HCT116 (cell line): ENCODE results near the gene SNAPC4. TPM values are rescaled to one million over a fixed set of nuclear protein-coding genes. Genes with fewer than 3 reads are reported as not detected.

Experiments
- ATAC-seq: fragments of 200-7000 bp; cut with Tn5 transposase; 2 replicates; pipeline ENCODE4 v1.9.1; 2020; ENCODE audit warnings: mild to moderate bottlenecking, moderate library complexity
- BruUV-seq: library from RNA; stranded (reverse); fragments of 400-500 nt; replicated peaks from 2 replicates; lab custom pipeline; 2021; lab: Mats Ljungman, UMichigan
- CTCF ChIA-PET: fragments of 300-600 bp; sonication (Branson Sonifier 250); formaldehyde crosslinking; loops from one replicate; lab custom pipeline; 2021; ENCODE audit warnings: antibody characterized with exemption; lab: Charles Lee
- POLR2A ChIA-PET: fragments of 300-600, 350-600 bp; sonication (Branson Sonifier 250); formaldehyde crosslinking; loops from one replicate; lab custom pipeline; 2021; ENCODE audit warnings: antibody characterized with exemption; lab: Charles Lee
- RAD21 ChIA-PET, 2 experiments: fragments of 300-600 bp; sonication (Branson Sonifier 250); formaldehyde crosslinking; loops; one replicate each; lab custom pipeline; 2023; ENCODE audit warnings: low total read pairs in 2 of 2; ENCODE audit not compliant: uncharacterized antibody in 2 of 2, unreplicated experiment in 2 of 2, low non-redundant PET in 1 of 2; lab: Charles Lee
- DNase-seq: peaks from one replicate; pipeline ENCODE4 v3.0.0-alpha.2; 2010; ENCODE audit warnings: low read depth, low spot score
- H2AFZ ChIP-seq: fragments of 200-600 bp; shearing (Covaris generic), sonication (generic); 2 replicates; pipeline ENCODE4 v1.6.1; 2017; ENCODE audit warnings: low read depth, mixed run types, mixed read lengths, antibody characterized with exemption, low read length; ENCODE audit not compliant: poor library complexity, severe bottlenecking
- H3K27ac ChIP-seq: 2 replicates; pipeline ENCODE4 v1.5.1; 2012; ENCODE audit warnings: low read depth, low read length
- H3K27me3 ChIP-seq: fragments of 200-600 bp; sonication (generic); 2 replicates; pipeline ENCODE4 v1.6.1; 2016; ENCODE audit warnings: mixed run types, low read length, mixed read lengths; ENCODE audit not compliant: insufficient read depth
- H3K36me3 ChIP-seq, 2 experiments: fragments of 200-500 bp in 1 of 2; fragments of 200-600 bp in 1 of 2; sonication (Bioruptor generic) in 1 of 2; sonication (generic) in 1 of 2; 2 replicates each; pipeline versions ENCODE4 v1.5.1 to v1.6.1; 2014 to 2016; ENCODE audit warnings: low read length in 2 of 2, inconsistent platforms in 1 of 2, mixed read lengths in 1 of 2, mixed run types in 1 of 2; ENCODE audit not compliant: insufficient read depth in 2 of 2, control insufficient read depth in 1 of 2
- H3K4me1 ChIP-seq, 2 experiments: fragments of 200-600 bp in 1 of 2; sonication (generic) in 1 of 2; 2 replicates each; pipeline versions ENCODE4 v1.5.1 to v1.6.1; 2012 to 2017; ENCODE audit warnings: low read length in 2 of 2, inconsistent platforms in 1 of 2, mild to moderate bottlenecking in 1 of 2, mixed read lengths in 1 of 2, mixed run types in 1 of 2, moderate library complexity in 1 of 2; ENCODE audit not compliant: insufficient read depth in 2 of 2, control insufficient read depth in 1 of 2
- H3K4me2 ChIP-seq: fragments of 200-600 bp; sonication (generic); 2 replicates; pipeline ENCODE4 v1.6.1; 2017; ENCODE audit warnings: mixed run types, low read length, mixed read lengths
- H3K4me3 ChIP-seq, 2 experiments: fragments of 200-600 bp in 1 of 2; sonication (generic) in 1 of 2; replicated peaks in 1 of 2; 2 replicates each; pipeline ENCODE4 v1.5.1; 2011 to 2016; ENCODE audit warnings: low read length in 2 of 2, control low read depth in 1 of 2, low read depth in 1 of 2, mild to moderate bottlenecking in 1 of 2, mixed read lengths in 1 of 2, mixed run types in 1 of 2
- H3K79me2 ChIP-seq: fragments of 200-600 bp; sonication (generic); 2 replicates; pipeline ENCODE4 v1.6.1; 2017; ENCODE audit warnings: mild to moderate bottlenecking, mixed run types, low read length, moderate library complexity, mixed read lengths; ENCODE audit not compliant: insufficient read depth
- H3K9ac ChIP-seq: fragments of 200-600 bp; sonication (generic); 2 replicates; pipeline ENCODE4 v1.6.1; 2016; ENCODE audit warnings: low read length, mixed read lengths
- H3K9me2 ChIP-seq: fragments of 200-600 bp; sonication (generic), shearing (Covaris generic); 2 replicates; pipeline ENCODE4 v1.6.1; 2017; ENCODE audit warnings: mixed run types, mild to moderate bottlenecking, moderate library complexity; ENCODE audit not compliant: insufficient read depth
- H3K9me3 ChIP-seq, 2 experiments: fragments of 200-500 bp in 1 of 2; fragments of 200-600 bp in 1 of 2; sonication (Bioruptor generic) in 1 of 2; sonication (generic) in 1 of 2; 2 replicates each; pipeline ENCODE4 v1.6.1; 2014 to 2017; ENCODE audit warnings: low read length in 2 of 2, mixed read lengths in 2 of 2, inconsistent platforms in 1 of 2, low read depth in 1 of 2, mild to moderate bottlenecking in 1 of 2, mixed run types in 1 of 2, moderate library complexity in 1 of 2; ENCODE audit not compliant: control insufficient read depth in 1 of 2, insufficient read depth in 1 of 2
- H4K20me1 ChIP-seq: fragments of 200-600 bp; sonication (generic), shearing (Covaris generic); 2 replicates; pipeline ENCODE4 v1.6.1; 2017; ENCODE audit warnings: mixed run types, mild to moderate bottlenecking, moderate library complexity; ENCODE audit not compliant: insufficient read depth
- ELF1 ChIP-seq: IDR thresholded peaks from 2 replicates; pipeline ENCODE4 v1.6.1; 2012; ENCODE audit warnings: low read depth, borderline replicate concordance
- EZH2 ChIP-seq: fragments of 200-600 bp; sonication (generic); IDR thresholded peaks from 2 replicates; pipeline ENCODE4 v1.6.1; 2017; ENCODE audit warnings: antibody characterized with exemption, mixed run types
- FOSL1 ChIP-seq: IDR thresholded peaks from 2 replicates; pipeline ENCODE4 v1.6.1; 2012; ENCODE audit warnings: low read depth
- JUND ChIP-seq: IDR thresholded peaks from 2 replicates; pipeline ENCODE4 v1.6.1; 2012
- POLR2A ChIP-seq: IDR thresholded peaks from 2 replicates; pipeline ENCODE4 v1.7.0; 2011; ENCODE audit warnings: borderline replicate concordance; ENCODE audit not compliant: insufficient read depth, insufficient read length; ENCODE audit errors: extremely low read depth
- POLR2AphosphoS5 ChIP-seq: IDR thresholded peaks from 2 replicates; pipeline ENCODE4 v1.6.1; 2011; ENCODE audit warnings: mild to moderate bottlenecking, low read depth, low read length, moderate library complexity
- RAD21 ChIP-seq: IDR thresholded peaks from 2 replicates; pipeline ENCODE4 v1.6.1; 2012; ENCODE audit warnings: low read depth, mild to moderate bottlenecking
- SIN3A ChIP-seq: IDR thresholded peaks from 2 replicates; pipeline ENCODE4 v1.6.1; 2012; ENCODE audit warnings: low read depth
- TCF7L2 ChIP-seq: IDR thresholded peaks from 2 replicates; pipeline ENCODE4 v1.7.0; 2011; ENCODE audit warnings: borderline replicate concordance, inconsistent platforms; ENCODE audit not compliant: insufficient read depth, insufficient read length; ENCODE audit errors: extremely low read depth
- YY1 ChIP-seq: IDR thresholded peaks from 2 replicates; pipeline ENCODE4 v1.6.1; 2011; ENCODE audit warnings: low read length, low read depth, moderate library complexity, mild to moderate bottlenecking; ENCODE audit not compliant: insufficient replicate concordance; ENCODE audit errors: extremely low read depth
- ZNF274 ChIP-seq: fragments of 200-500 bp; sonication (Bioruptor generic); IDR thresholded peaks from 2 replicates; pipeline ENCODE4 v1.6.1; 2014; ENCODE audit warnings: mild to moderate bottlenecking, low read depth, low read length, inconsistent platforms
- intact Hi-C: fragments of 100-400 bp; cut with micrococcal nuclease; formaldehyde crosslinking; loops from 2 replicates; pipeline ENCODE4 v1.10.0; 2022
- total RNA-seq: library from RNA; stranded (reverse); gene quantifications from one replicate; pipeline ENCODE4 v1.2.1, GENCODE V29; 2021; ENCODE audit not compliant: unreplicated experiment

SNAPC4 gene
- total RNA-seq, 1 experiment from 2014 or later: 20.4 TPM

DNA sequence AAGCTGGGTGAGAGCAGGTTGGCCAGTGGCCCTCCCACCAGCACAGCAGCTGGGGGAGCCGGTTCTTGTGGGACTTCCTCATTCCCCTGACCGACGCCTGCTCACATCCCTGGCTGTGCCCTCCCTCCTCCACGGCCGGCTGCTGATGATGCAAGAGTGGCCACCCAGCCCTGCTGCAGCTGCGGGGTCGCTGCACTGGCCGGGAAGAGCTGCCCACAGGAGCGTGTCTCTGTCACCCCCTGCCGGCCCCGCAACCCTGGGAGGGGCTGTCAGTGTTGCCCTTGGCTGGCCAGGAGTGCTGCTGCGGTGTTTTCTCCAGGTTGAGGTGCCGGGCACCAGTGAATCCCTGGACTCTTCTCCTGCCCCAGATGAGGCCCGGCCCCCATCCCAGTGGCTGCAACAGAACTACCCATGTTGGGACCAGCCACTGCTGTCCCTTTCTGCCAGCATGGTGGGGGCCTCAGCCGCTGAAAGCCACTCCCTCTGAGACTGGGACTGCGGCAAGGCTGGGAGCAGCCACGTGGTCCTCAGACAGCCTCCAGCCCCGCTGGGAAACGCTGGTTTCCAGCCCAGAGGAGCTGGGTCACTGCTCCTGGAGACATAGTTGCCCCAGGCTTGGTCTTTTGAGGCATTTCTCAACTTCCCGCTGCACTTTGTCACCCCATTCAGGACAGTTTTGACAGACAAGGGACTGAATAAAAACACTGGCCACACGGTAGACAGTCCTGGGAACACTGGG lies 27.2 kb downstream of the SNAPC4 start:
- Histone ChIP-seq H4K20me1 (no peaks in the 10 kb centered on the region), H3K4me1 (peaks cover 0 to 9% of the 10 kb centered on the region in 2 experiments; a peak in 2 of 4 replicates)
- CTCF ChIA-PET: interaction anchor here (1.0 to 1.3 kb wide), 2 partner anchors 10 kb away, joined by 3 to 6 read pairs; no protein-coding TSS in a partner anchor
- TF ChIP-seq TCF7L2: no peak
- no peak for TF ChIP-seq POLR2A
- no peak for TF ChIP-seq ZNF274
- no peak for TF ChIP-seq FOSL1
- no peak for TF ChIP-seq EZH2
- no peak for TF ChIP-seq RAD21
- TF ChIP-seq POLR2AphosphoS5: no peak
- TF ChIP-seq YY1: no peak
- no peak for TF ChIP-seq JUND
- no peak for TF ChIP-seq SIN3A
- no peak for TF ChIP-seq ELF1
- TF ChIP-seq, all 23 proteins: peak for 0
- no peaks in the 10 kb centered on the region for H3K9me3 ChIP-seq
- DNase-seq: no peak
- intact Hi-C loops: no loop called here
- peak overlapping the region; percentile 12; the same call in 1 of the 2 replicates for H3K4me2 ChIP-seq
- ChIA-PET RAD21 (no interaction called here), POLR2A (no interaction called here)
- H3K79me2 ChIP-seq: no peaks in the 10 kb centered on the region
- H3K9me2 ChIP-seq: no peaks in the 10 kb centered on the region
- no peak overlapping the region for H3K4me3 ChIP-seq
- H3K36me3 ChIP-seq: no peaks in the 10 kb centered on the region
- no peak overlapping the region; the same call in 1 of the 2 replicates for H3K27ac ChIP-seq
- no peak overlapping the region for H3K9ac ChIP-seq
- no peaks in the 10 kb centered on the region for H3K27me3 ChIP-seq
- BruUV-seq: no TSS peak
- ATAC-seq: peak; percentile 15; the same call in 1 of the 2 replicates
- no peak overlapping the region for H2AFZ ChIP-seq
